ENCODE measurements around the gene MMRN2.

Gene MMRN2

DNA sequence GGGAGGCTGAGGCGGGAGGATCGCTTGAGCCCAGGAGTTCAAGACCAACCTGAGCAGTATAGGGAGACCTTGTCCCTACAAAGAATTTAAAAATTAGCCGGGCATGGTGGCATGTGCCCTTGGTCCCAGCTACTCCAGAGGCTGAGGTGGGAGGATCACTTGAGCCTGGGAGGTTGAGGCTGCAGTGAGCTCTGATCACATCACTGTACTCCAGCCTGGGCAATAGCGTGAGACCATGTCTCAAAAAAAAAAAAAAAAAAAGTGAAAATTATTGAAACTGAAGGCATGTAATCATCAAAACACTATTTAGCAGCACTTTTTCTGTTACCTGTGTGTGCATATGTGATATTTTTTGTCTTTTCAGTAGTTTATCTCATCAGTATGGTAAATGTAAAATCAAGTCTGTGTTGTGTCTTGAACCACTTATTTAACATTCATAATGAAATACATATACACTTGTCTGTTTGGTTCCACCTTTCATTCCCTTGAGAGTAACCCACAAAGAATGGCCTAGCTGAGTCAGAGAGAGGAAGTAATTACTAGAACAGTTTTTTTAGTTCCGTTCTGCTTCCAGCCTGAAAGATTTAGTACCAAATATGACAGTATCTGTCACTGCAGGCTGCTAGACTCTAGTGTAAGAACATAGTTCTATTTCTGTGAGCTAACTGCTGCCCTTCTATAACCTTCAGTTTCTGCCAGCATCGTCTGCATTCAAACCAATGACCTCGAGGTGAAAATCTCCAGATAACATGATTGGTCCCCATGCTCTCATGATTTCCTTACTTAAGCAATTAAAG lies 68.6 kb downstream of the MMRN2 start:
- DNase-seq (ENCODE audit: low read depth in 3 of 3), result no peak
